Vagina (tissue), 2 donors: ENCODE results near the gene GEMIN7. TPM values are rescaled to one million over a fixed set of nuclear protein-coding genes. Genes with fewer than 3 reads are reported as not detected.
"Not testable (repeated sequence)": the region's sequence is repeated elsewhere in the genome, so short reads cannot be mapped to it uniquely, and the experiment has no call there.

Source experiments
- DNase-seq, 2 donors: peaks; one replicate each; pipeline ENCODE4 v3.0.0-alpha.2; 2017; ENCODE audit errors: extremely low spot score in 2 of 2
- H3K27ac ChIP-seq: fragments of 200-600 bp; sonication (generic); one replicate; pipeline ENCODE4 v1.5.1; 2019
- H3K27me3 ChIP-seq: fragments of 200-600 bp; sonication (generic); one replicate; pipeline ENCODE4 v1.5.1; 2019
- H3K36me3 ChIP-seq, 2 donors: fragments of 200-600 bp; sonication (generic); one replicate each; pipeline ENCODE4 v1.5.1; 2017 to 2019
- H3K4me1 ChIP-seq: fragments of 200-600 bp; sonication (generic); one replicate; pipeline ENCODE4 v1.5.1; 2019
- H3K4me3 ChIP-seq, 2 donors: fragments of 200-600 bp; sonication (generic); 1 replicate in 1 of 2; 2 replicates in 1 of 2; pipeline ENCODE4 v1.5.1; 2016 to 2019
- H3K9me3 ChIP-seq: fragments of 200-600 bp; sonication (generic); one replicate; pipeline ENCODE4 v1.5.1; 2019
- POLR2A ChIP-seq, 2 donors: fragments of 450-650 bp; IDR thresholded peaks; one replicate each; pipeline ENCODE4 v1.6.1; 2017; ENCODE audit warnings: antibody characterized with exemption in 2 of 2, mild to moderate bottlenecking in 2 of 2, moderate library complexity in 2 of 2
- POLR2AphosphoS5 ChIP-seq, 2 donors: sonication (generic); formaldehyde crosslinking; IDR thresholded peaks; one replicate each; pipeline ENCODE4 v1.9.0; 2017; ENCODE audit warnings: antibody characterized with exemption in 2 of 2, mild to moderate bottlenecking in 2 of 2, low read depth in 1 of 2; ENCODE audit not compliant: insufficient read depth in 1 of 2
- intact Hi-C: fragments of 100-400 bp; cut with DNase I; formaldehyde crosslinking; loops from one replicate; pipeline ENCODE4 v1.15.1; 2023
- total RNA-seq: library from RNA; depleted of rRNA; stranded (reverse); fragments of >200 nt; gene quantifications from one replicate; pipeline ENCODE4 v1.2.3, GENCODE V29; 2016
- TF ChIP-seq, protein P1 (sequence below), 3 experiments: fragments of 450-650 bp in 2 of 3; fragments of 200-600 bp in 1 of 3; sonication (generic) in 1 of 3; IDR thresholded peaks; one replicate each; pipeline ENCODE4 v1.5.1; 2017 to 2019; ENCODE audit warnings: antibody characterized with exemption in 3 of 3, mild to moderate bottlenecking in 2 of 3, moderate library complexity in 2 of 3

GEMIN7 gene
- total RNA-seq, 1 donor from 2014 or later = 42.0 TPM

DNA sequence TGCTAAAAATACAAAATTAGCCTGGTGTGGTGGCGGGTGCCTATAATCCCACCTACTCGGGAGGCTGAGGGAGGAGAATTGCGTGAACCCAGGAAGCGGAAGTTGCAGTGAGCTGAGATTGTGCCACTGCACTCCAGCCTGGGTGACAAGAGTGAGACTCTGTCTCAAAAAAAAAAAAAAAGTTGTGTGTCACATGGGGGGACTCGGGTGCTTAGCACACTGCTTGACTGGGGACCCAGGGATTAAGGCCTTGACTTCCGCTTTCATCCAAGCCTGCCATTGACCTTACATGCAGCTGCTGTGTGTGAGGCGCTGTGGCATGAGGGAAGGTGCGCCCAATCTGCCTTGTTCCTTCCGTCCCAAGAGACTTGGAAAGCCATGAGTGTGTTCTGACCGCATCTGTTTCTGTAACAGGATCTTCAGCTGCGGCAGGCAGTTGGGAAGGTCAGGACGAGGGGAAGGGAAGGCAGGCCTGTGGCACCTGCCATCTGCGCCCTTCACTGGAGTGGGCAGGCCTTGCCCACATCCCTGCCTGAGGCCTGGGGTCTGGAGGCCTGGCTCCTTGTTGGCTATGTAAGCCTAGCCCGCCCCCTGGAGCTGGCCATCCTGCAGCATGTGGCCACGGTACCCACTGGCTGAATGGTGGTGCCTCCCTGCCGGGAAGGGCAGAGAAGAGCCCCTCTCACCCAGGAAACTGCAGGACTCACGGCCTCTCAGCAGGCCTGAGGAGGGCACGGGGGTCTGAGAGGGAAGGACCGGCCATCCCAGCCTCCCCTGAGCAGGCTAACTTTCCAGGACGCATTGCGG, 37.0 kb downstream of the GEMIN7 start:
- H3K9me3 ChIP-seq = no peaks in the 10 kb centered on the region
- peaks cover 46% of the 10 kb centered on the region for H3K4me1 ChIP-seq
- no peak for TF ChIP-seq POLR2A (IDR thresholded peaks at IDR 0.05)
- TF ChIP-seq POLR2AphosphoS5 (IDR thresholded peaks at IDR 0.05; ENCODE audit: insufficient read depth in 1 of 2, low read depth in 1 of 2) = no peak
- TF ChIP-seq, protein P1, sequence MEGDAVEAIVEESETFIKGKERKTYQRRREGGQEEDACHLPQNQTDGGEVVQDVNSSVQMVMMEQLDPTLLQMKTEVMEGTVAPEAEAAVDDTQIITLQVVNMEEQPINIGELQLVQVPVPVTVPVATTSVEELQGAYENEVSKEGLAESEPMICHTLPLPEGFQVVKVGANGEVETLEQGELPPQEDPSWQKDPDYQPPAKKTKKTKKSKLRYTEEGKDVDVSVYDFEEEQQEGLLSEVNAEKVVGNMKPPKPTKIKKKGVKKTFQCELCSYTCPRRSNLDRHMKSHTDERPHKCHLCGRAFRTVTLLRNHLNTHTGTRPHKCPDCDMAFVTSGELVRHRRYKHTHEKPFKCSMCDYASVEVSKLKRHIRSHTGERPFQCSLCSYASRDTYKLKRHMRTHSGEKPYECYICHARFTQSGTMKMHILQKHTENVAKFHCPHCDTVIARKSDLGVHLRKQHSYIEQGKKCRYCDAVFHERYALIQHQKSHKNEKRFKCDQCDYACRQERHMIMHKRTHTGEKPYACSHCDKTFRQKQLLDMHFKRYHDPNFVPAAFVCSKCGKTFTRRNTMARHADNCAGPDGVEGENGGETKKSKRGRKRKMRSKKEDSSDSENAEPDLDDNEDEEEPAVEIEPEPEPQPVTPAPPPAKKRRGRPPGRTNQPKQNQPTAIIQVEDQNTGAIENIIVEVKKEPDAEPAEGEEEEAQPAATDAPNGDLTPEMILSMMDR (IDR thresholded peaks at IDR 0.05) = no peak
- intact Hi-C loops = no loop called here
- H3K27me3 ChIP-seq = no peaks in the 10 kb centered on the region
- H3K36me3 ChIP-seq = no peaks in the 10 kb centered on the region
- no peak overlapping the region for H3K4me3 ChIP-seq
- H3K27ac ChIP-seq = no peak overlapping the region
- DNase-seq = no peak

DNA sequence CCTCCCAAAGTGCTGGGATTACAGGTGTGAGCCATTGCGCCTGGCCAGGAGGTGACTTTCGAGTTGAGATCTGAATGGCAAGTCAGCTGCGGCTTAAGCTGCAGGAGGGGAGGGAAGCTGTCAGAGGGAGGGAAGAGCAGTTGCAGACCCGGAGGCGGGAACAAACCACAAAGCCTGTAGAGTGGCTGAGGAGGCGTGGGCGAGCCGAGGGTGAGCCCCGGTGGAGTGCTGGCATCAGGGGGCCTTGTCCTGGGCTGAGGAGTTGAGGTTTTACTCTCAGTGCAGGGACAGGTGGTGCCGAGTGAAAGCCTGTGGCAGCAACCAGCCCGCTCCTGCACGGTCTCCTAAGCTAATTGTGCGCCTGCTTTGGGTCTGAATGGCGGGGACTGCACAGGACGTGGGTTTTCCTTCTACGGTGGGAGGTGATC, 38.1 kb downstream of the GEMIN7 start:
- no peaks in the 10 kb centered on the region for H3K27me3 ChIP-seq
- H3K36me3 ChIP-seq = no peaks in the 10 kb centered on the region
- H3K4me1 ChIP-seq = peaks cover 57% of the 10 kb centered on the region
- DNase-seq = no peak
- intact Hi-C loops = no loop called here
- no peaks in the 10 kb centered on the region for H3K9me3 ChIP-seq
- TF ChIP-seq POLR2AphosphoS5 (IDR thresholded peaks at IDR 0.05; ENCODE audit: insufficient read depth in 1 of 2, low read depth in 1 of 2) = no peak
- no peak for TF ChIP-seq POLR2A (IDR thresholded peaks at IDR 0.05)
- TF ChIP-seq, protein P1 (IDR thresholded peaks at IDR 0.05) = no peak
- H3K4me3 ChIP-seq = no peak overlapping the region
- no peak overlapping the region for H3K27ac ChIP-seq

DNA sequence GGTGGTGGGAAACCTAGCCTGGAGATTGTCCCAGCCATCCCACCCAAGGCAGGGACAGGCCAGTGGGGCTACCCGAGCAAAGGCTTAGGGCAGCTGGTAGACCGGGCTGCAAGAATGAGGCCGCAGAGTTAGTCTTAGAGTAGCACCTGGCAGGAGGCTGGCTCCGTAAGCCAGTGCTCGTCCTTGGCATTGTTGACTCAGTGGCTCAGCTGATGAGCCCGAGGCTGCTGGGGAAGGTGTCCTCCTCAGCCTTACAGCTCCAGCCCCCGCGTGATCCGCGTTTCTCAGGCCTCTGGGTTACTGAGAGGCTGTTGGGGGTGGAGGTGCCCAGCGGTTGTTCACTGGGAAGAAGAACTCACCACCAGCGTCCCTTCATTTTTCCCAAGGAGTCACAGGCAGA, 38.6 kb downstream of the GEMIN7 start:
- intact Hi-C loops = no loop called here
- Histone ChIP-seq H3K27me3 (no peaks in the 10 kb centered on the region), H3K4me3 (no peak overlapping the region), H3K4me1 (peaks cover 59% of the 10 kb centered on the region), H3K36me3 (no peaks in the 10 kb centered on the region), H3K9me3 (no peaks in the 10 kb centered on the region), H3K27ac (no peak overlapping the region)
- TF ChIP-seq POLR2A (IDR thresholded peaks at IDR 0.05) (no peak), POLR2AphosphoS5 (IDR thresholded peaks at IDR 0.05; ENCODE audit: insufficient read depth in 1 of 2, low read depth in 1 of 2) (no peak)
- TF ChIP-seq, protein P1 (IDR thresholded peaks at IDR 0.05) = no peak
- no peak for DNase-seq

DNA sequence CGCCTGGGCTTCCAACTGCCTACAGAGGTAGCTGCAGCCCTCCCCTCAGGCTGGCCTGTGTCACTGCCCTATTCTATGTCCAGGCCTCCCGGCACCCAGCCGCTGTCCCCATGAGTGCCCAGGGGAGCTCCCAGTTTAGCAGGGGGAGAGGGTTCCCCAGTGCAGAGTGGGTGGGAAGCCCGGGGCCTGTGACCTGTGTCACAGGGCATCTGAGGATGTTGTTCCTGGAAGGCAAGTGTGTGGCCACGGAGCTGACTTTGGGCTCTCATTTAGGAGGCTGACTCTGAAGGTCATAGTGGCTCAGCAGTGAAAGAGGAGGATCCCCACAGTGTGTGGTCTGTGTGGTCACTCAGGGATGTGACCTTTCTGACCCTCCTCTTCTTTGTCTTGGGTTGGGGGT, 39.0 kb downstream of the GEMIN7 start:
- no peak for DNase-seq
- intact Hi-C loops = no loop called here
- no peak overlapping the region for H3K4me3 ChIP-seq
- no peak overlapping the region for H3K27ac ChIP-seq
- no peaks in the 10 kb centered on the region for H3K9me3 ChIP-seq
- H3K36me3 ChIP-seq = no peaks in the 10 kb centered on the region
- TF ChIP-seq, protein P1 (IDR thresholded peaks at IDR 0.05) = no peak
- TF ChIP-seq POLR2A (IDR thresholded peaks at IDR 0.05) (no peak), POLR2AphosphoS5 (IDR thresholded peaks at IDR 0.05; ENCODE audit: insufficient read depth in 1 of 2, low read depth in 1 of 2) (no peak)
- no peaks in the 10 kb centered on the region for H3K27me3 ChIP-seq
- H3K4me1 ChIP-seq = peaks cover 59% of the 10 kb centered on the region

DNA sequence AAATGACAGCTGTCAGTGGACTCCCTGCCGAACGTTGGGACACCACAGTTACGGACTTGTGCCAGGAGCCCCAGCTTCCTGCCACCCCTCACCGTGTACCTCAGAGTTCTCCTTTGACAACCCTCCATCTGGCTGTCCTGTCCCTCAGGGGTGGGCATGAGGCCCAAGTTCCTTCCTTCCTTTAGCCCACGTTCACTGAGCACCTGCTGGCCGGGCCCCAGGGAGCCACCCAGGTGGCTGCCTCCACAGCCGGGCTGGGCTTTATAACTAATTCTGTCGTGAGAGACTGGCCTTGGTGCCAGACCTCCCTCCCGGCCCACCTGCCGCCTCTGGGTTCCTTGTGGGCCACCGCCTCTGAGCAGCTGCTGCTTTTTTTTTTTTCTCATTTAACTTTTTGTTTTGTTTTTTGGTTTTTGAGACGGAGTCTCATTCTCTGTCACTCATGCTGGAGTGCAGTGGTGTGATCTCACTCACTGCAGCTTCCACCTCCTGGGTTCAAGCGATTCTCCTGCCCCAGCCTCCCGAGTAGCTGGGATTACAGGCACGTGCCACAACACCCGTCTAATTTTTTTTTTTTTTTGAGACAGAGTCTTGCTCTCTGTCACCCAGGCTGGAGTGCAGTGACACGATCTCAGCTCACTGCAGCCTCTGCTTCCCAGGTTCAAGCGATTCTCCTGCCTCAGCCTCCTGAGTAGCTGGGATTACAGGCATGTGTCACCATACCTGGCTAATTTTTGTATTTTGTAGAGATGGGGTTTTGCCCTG, 39.7 kb downstream of the GEMIN7 start:
- H3K36me3 ChIP-seq, DNase-seq, H3K27ac ChIP-seq, H3K4me3 ChIP-seq, intact Hi-C loops, H3K9me3 ChIP-seq, H3K27me3 ChIP-seq: not testable (repeated sequence)
- peaks cover 60% of the 10 kb centered on the region for H3K4me1 ChIP-seq
